HG03521 (cell line): ENCODE data around the gene SYT6.

Experiments
- ATAC-seq: cut with Tn5 transposase; IDR thresholded peaks from one replicate; pipeline ENCODE4 v1.9.1; 2021; ENCODE audit warnings: mild to moderate bottlenecking, moderate library complexity; ENCODE audit not compliant: unreplicated experiment

SYT6 gene

DNA sequence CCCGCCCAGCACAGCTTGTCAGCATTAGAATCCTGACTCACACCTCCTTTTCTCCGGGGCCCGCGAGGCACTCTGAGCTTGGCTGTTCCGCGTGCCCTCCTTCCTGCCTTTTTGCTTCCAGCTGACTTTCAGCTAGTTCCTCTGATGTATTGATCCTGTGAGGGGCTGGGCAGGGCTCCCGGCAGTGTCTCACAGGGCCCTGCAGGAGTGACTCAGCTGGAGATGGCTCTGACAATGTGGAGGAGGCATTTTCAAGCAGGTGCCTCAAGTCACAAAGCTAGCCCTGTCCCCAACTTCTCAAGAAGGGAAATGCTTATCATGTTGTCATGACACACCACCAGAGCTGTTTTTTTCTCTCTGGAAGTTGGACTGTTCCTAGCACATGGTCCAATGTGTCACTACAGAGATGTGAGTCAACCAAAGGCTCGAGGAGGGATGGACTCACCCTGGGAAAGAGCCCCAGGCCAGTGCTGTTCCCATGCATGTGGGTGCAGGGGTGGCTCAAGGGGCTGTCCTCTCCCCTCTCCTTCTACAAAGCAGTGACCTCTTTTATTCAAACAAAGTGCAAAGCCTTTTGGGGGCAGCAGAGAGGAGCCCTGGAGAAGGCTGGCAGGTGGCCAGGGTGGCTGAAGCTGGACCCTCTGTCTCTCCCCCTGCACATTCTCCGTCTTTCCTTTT lies 30.6 kb downstream of the SYT6 start:
- no peak for ATAC-seq

DNA sequence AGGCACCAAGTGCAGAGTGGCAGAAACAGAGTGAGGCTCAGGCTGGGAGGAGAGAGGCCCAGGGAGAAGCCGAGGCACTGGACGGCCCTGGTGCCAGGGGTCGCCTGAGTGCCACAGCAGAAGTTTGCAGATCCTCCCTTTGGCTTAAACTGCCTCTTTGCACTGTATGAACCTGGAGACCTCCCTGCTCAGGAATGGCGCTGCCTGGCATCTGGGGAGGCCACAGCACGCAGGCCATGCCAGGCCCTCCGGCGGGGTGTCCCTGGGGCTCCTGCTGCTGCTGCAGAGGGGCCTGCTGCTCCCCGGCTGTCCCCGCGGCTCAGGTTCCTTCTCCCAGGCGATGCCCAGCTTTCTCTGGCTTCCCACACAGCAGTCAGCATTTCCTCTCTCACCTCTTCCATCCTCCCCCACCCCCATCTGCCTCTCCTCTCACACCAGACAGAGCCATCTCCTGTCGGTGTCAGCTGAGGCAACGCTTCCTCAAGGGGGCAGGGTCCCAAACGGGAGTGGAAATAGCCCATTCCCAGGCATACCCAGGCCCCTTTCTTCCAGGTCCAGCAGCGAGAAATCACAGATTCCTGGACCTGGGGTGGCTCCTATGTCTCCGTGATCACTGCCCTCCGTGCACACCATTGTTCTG lies 35.2 kb downstream of the SYT6 start:
- ATAC-seq, result no peak

DNA sequence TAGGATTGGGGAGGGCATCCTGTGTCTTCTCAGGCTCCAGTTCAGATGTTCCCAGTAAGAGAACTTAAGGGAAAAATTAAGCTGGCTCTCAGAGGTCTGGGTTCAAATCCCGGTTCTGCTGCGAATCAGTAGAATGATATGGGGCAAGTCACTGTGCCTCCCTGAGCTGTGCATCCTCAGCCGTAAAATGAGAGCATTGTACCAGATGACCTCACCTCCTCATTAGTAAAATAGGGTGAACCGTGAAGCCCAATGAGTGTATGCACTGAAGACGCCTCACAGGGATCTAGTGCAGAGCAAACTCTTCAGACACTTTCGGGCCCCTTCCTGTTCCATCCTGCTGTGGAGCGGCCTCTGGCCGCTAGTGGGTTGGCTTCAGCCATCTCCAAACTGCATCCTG lies 36.0 kb downstream of the SYT6 start:
- no peak for ATAC-seq

DNA sequence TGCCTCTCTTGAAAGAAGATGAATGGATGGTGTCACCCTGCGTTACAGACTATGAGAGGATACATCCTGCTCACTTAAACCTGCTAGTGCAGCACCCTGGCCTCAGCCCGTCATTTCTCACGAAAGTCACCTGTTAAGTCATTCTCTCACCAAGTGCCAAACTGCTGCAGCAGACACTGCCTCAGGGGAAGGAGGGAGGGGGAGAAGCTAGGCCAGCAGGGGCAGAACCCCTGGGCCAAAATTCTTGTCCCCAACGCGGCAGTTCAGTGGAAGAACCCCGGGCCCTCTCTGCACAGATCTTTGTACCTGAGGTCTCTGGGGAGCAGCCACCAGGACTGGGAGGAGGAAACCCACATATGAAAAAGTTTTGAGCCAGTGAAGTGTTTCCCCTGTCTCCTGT lies 37.6 kb downstream of the SYT6 start:
- ATAC-seq, result no peak

DNA sequence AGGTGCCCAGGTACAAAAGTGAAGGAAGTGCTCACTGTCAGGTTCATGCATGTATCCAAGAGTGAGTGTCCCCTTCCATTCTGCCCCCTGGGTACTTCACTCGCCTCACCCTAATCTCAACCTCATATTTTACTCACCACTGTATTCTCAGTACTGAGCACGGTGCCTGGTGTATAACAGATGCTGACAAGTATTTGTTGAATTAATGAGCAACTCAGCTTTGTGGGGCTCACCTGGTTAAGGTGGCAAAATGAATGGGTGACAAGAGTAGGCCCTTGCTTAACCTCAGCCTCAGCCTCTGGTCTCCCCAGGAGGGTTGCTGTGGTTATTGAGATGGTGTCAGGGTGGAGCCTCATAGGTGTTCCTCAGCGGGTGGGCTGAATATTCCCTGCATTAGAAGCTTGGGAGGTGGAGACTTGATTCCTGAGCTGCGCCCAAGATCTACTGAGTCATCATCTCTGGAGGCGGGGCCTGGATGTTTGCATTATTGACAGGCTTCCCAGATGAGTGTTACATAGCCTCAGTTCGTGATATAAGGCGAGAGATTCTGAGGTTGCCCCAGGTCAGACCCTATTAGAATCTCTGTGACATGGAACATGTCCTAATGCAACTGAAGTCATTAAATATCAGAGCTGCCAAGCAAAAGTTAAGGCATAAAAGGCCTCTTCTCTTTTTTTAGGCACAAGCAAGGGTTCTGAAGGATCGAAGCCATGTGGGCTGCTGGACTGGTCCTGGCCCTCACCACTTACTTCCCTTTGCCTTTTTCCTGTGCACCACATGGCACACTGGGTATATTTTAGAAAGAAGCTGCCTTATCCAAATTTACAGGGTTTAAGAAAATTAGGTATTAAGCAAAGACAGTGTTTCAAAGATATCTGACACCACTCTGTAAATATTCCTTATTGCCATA lies 39.2 kb downstream of the SYT6 start:
- ATAC-seq, result no peak

DNA sequence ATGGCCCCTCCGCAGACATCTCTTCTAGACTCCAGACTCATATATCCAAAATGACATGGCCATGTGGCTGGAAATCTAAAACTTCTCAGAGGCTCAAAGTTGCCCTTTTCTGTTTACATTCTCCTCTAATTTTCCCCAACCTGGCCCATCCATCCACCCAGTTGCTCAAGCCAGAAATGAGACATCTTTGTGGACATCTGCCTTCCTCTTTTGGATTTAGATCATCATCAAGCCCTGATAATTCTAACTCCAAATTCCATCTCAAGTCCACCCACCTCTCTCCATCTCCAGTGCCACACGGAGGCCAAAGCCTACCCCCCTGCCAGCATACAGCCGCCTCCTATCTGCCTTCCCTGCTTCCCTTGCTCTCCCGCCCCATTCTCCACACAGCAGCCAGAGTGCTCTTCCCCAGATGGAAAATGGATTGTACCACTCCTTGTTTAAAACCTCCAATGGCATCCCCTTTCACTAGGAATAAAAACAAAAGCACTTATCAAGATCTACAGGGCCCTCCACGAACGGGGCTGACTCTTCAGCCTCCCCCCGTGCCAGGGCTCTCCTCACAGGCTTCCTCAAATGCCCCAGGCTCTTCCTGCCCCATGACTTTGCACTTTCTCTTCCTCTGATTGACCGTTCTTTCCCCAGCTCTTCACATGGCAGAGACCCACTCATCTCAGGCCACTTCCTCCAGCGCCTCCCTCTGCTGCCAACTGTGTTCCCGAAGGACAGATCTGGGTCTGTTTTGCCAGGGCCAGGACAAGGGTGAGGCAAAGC lies 40.1 kb downstream of the SYT6 start:
- no peak for ATAC-seq

DNA sequence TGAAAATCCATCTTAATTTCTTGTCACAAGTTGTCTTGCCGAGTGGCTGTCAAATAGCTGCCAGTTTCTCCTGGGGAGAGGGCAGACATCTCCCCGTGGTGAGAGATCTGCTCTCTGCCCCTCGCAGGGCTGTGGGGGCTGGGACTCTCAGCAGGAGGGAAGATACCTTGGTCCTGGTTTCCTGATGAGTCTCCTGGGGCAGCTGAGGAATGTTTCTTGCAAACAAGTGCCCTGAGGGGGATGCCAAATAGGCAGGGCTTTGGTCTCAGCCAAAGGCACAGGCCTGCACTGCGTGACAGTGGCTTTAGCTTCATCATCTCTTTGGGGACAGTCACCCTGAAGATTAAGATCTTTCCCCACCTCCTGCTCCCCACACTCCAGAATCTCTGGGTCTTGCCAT lies 40.9 kb downstream of the SYT6 start:
- no peak for ATAC-seq

DNA sequence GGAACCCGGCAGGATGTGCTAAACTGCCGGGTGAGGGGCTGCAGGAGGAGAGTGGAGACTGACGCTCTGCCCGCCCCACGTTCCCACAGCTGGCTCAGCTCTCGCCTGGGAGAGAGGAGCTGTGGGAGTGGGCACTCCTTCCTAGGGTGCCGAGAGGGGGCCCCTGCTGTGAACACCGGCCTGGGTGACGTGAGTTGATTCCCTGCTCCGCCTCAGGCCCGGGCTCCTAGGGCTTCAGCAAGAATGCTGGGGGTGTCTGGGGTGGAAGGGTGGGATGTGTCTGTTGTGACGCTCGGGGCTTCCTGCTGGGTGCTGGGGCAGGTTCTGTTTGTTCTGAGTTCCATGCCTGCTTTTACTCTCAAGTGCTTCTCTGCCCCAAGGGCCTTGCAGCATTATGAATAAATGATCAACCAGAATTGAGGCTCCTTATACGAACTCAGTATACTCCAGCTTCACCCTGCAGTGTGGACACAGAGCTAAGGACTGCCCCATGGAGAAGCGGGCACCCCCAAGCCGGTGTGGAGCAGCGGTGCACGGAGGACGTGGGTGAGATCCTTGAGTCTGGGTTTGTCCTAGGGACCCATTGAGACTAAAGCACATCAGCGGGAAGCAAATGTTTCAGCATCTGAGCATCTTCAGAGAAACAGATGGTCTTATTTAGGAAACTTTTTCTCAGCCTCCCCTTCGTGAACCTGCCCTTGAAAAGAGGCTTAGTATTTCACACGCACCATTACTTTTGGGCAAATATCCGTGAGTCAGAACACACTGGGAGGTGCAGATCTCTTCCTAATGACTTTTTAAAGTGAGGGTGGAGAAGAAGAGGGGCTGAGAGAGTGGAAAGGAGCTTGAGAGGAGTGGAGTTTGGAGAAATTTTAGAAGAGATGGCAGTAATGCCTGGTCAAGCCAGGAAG lies 41.7 kb downstream of the SYT6 start:
- no peak for ATAC-seq

DNA sequence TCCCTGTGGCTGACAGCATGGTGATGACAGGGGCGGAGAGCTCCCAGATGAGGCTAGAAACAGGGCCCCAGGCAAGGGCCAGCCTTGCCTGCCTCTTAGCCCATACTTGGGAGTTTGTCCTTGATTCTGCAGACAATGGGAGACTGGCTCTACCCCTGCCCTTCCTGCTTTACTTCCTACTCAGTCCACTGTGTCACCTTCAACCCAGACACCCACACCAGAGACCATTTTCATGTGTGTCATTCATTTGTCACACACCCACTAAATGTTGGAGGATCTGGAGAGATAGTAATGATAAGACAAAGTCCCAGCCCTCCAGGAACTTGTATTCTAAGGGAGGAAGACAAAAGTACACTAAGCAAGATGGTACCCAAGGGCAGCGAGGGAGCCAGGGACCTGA lies 43.7 kb downstream of the SYT6 start:
- ATAC-seq, result no peak

DNA sequence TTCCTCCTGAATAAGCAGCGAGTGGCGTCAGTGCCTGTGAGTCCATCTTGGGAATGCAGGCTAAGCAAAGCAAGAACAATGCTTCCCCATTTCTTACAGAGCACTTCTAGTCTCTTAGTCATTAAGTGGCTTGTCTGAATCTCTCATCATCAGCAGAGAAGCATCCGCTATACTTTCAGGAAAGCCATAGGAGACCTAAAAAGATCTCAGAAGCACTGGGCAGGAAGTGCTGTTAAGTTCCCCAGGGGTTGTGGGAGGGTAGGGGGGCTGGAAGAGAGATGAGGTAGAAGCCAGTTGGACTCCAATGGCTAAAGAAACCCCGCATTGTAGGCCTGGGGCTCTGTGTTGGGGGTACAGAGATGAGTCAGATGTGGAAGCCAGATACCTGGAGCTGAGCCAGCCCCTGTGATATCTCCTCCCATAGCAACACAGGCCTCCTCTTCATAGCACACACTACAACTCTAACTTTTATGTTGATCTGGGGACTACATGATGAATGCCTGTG lies 44.9 kb downstream of the SYT6 start:
- ATAC-seq, result peak; percentile 69

DNA sequence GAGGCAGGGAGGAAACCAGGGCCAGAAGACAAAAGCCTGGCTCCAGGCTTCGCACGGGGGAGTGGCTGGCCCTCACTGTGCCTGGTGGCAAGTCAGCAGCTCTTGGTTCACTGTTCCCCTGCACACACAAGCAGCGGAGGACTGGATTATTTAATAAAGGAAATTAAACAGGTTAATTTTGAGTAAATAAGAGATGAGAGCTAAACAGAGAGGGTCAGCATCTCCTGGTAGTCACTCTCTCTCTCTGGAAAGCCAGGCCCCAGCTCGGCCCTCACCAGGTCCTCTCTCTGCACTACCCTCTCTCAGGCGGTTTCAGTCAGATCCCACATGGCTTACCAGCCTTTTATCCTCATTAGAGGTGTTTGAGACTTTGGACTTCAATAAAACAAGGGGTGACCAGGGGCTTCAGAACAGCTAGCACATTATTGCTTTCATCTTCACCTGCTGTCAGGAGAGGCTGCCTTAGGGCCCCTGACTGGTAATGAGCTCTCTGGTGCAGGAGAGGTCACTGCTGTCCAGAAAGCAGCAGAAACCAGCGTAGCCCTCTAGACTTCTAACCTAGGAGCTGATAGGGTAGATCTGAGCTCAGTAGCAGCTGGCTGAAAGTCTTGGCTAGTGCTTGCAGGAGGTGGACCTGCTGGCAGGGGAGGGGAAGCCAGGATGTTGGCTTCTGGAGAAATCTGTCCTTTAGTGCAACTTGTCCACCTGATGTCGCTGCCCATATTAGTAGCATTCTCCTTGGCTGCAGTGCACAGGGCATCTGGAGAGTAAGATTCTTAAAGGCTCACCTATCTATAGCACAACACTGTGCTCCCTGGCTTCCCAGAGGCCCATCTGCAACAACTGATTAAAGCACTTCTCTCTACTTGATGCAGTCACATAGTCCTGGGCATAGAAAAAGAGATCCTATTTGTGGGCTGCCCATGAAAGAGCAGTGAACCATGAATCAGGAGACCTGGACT lies 45.9 kb downstream of the SYT6 start:
- no peak for ATAC-seq

DNA sequence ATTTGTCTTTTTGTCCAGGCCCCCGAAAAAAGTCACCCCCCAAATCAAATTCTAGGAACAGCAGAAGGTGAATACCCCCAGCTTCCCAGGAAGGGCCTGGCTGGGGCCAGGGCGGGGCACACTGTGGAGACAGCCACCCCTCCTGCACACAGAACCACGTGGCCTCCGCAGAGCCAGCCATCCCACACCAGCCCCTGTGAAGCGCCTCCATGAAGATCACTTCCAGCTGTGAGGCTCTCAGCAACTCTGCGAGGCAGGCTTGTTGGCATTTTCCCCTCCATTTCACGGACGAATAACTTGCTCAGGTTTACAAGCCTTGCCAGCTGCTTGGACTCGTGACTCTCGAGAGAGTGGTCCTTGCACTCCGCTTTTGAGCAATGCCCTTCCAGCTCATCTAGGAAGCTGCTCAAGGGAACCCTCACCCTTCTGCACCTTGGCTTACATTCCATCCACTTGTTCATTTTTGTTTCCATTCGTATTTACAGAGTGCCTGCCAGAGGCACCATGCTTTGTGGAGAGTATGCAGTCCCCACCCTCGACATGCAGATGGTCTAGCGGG lies 48.2 kb downstream of the SYT6 start:
- no peak for ATAC-seq

DNA sequence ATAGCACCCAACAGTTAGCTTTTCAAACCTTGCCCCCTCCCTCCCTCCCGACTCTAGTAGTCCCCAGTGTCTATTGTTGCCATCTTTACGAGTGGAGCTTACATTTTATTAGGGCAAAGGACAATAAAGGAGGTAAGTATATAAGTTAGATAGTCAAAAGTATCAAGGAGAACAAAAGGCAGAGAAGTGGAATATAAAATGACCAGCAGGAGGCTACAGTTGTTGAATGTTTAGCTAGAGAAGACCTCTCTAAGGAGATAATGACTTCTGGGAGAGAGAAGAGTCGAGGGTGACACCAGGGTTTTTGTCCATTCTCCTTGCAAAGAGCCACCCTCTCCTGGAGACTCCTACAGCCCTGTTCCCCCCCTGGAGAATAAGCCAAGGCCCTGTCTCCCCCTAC lies 48.7 kb downstream of the SYT6 start:
- ATAC-seq, result no peak

DNA sequence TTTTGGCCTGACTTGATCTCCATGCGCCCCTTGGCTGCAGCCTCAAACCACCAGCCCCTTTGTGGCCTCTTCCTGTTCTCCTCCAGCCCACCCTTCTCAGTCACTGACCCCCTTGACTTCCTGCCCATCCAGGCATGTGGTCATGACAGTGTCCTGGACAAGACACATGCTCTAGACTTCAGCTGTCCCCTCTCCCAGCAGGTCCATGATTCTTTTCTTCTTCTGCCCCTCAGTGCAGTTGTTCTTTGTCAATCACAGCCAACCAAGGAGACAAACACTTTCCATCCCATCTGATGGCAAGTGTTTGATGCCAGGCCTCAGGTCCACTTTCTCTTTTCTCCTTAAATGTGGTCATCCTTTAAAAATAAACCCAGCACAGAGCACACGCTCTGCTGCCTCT lies 49.7 kb downstream of the SYT6 start:
- ATAC-seq, result no peak

DNA sequence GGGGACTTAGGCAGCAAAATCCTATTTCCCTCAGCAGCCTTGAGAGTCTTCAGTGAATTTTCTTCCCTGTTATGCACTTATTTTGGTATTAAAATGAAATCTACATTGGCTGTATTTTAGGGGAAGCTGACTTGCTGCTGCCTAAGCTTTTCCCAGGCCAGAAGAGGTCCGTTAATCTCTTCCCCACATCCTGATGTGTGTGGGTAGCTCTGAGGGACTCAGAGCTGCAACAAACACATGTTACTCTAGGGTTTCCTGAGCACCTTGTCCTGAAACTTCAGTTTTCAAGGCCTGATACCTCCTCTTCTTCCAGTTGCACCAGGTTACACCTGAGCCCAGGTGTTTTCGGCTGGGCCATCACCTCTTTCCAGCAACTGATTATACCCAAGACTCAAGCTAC lies 51.5 kb downstream of the SYT6 start:
- no peak for ATAC-seq

DNA sequence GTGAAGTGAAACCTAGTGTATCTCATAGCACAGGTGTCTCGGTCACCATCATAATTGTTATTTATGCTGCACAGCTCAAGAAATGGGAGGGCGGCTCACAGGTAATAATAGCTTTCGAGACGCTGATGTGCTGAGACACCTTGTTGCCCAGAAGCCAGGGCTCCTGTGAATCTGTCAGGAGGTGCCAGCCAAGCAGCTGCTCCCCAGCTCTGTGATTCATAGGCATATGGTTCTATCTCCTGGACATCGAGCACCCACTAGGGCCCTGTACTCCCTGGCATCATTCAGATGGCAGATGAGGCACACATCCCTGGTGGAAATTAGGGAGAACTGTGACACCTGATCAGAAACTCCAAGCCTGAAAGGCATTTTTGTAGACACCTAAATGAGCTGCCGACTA lies 53.5 kb downstream of the SYT6 start:
- no peak for ATAC-seq

DNA sequence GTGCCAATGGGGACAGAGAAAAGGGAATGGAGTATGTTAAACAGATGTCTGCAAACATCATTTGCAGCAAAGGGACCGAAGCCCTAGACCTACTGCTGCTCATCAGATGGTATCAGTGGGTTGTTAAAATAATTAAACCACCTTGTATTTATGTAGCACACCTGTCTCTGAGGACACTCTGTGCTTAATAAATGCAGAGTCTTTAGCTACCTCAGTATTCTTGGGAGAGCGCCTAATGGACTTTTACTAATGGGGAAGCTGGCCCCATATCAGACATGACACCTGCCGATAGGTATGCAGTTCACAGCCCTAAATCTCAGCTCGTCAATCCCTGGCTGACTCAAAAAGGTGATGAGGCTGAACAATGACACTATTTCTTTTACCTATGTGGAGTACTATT lies 54.4 kb downstream of the SYT6 start:
- no peak for ATAC-seq

DNA sequence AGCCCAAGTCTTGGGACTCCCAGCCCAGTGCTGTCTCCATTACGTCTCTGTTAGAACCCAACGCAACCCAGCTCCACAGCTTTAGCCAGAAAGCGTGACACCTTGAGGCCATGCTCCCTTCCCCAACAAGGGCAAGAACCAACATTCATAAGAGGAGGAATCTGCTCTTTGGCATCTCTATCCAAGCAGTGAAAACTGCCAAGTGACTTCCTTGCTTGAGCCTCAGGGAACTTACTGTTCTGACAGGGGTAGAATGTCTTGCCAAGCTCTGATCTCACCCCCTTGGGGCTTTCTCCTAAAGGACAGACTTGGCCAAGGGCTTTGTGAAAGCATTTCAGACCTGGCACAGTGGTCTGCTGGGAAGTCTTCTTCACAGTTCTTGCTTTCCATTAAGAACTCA lies 56.6 kb downstream of the SYT6 start:
- no peak for ATAC-seq

DNA sequence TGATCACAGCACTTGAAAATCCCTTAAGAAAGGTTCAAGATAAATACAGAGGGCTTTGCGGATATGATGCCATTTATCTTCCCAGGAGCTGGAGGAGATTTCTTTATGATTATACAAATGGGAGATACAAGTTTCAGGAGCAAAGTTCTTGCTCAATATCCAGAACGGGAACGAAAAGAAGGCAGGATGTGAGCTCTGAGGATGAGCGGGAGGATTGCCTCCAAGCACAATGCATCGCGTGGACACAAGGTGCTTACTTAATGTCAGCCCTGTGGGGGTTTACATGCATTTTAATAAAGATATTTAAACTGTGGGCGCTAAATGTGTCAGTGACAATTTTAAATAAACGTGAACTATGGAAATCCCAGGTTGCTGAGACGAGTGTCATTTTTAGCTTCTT lies 59.0 kb downstream of the SYT6 start:
- ATAC-seq, result no peak
